Adrenal gland (tissue), 5 donors: ENCODE results near the gene DHX29.

ENCODE experiments used
- POLR2A ChIP-seq, 2 donors: fragments of 450-650 bp; IDR thresholded peaks; one replicate each; pipeline ENCODE4 v1.6.1; 2017; ENCODE audit warnings: antibody characterized with exemption in 2 of 2, mild to moderate bottlenecking in 2 of 2, moderate library complexity in 1 of 2
- TF ChIP-seq, protein P1 (sequence below), 6 experiments: fragments of 450-650 bp in 4 of 6; fragments of 200-600 bp in 2 of 6; sonication (generic) in 1 of 6; IDR thresholded peaks; 1 replicate in 5 of 6; 2 replicates in 1 of 6; pipeline versions ENCODE4 v1.5.1 to v1.8.0; 2016 to 2021; ENCODE audit warnings: antibody characterized with exemption in 6 of 6, mild to moderate bottlenecking in 2 of 6, moderate library complexity in 1 of 6
- donor health status: DM: no; HTN: no; CAD: no.

DNA sequence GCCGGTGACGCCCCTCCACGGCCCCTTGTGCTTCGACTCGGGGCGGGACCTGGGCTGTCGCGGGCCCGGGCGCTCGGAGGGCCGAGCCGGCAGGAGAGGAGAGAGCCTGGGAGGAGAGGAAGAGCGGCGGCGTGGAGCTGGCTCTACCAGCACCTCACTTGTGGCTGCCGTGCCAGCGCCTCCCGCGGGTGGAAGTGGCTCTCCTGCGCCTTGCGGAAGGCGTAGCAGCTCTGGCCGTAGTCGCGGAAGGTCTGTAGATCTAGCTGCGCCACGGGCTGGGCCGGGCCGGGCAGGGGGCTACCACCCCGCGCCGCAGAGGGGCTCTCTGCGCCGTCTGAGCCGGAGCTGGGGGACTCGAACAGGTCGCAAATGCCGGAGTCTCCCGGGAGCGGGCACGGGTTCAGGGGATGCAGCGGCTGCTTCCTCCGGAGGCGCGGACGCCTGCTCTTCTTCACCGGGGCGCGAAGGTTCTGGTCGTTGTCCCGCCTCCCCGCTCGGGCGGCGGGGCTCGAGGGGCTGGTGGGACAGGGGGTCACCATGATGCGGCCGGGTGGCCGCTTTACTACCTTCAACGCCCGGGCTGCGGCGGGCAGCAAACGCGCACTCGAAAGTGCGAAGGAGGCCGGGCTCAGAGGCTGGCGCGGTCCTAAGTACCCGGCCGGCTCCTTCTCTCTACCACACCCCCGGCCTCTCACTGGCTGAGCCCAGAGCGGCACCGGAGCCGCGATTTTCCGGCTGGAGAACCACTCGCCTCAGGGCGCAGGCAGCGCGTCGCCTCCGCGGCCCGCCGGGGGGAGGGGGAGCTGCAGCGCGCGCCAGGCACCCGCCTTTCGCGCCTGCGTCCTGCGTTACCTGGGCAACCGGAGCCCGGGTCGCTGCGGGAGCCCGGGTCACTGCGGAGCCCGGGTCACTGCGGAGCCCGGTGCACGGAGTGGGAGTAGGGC is 74.2 kb downstream of the DHX29 start, which contains the start of gene CCNO:
- TF ChIP-seq, protein P1, sequence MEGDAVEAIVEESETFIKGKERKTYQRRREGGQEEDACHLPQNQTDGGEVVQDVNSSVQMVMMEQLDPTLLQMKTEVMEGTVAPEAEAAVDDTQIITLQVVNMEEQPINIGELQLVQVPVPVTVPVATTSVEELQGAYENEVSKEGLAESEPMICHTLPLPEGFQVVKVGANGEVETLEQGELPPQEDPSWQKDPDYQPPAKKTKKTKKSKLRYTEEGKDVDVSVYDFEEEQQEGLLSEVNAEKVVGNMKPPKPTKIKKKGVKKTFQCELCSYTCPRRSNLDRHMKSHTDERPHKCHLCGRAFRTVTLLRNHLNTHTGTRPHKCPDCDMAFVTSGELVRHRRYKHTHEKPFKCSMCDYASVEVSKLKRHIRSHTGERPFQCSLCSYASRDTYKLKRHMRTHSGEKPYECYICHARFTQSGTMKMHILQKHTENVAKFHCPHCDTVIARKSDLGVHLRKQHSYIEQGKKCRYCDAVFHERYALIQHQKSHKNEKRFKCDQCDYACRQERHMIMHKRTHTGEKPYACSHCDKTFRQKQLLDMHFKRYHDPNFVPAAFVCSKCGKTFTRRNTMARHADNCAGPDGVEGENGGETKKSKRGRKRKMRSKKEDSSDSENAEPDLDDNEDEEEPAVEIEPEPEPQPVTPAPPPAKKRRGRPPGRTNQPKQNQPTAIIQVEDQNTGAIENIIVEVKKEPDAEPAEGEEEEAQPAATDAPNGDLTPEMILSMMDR (IDR thresholded peaks at IDR 0.05), result no peak
- no peak for TF ChIP-seq POLR2A (IDR thresholded peaks at IDR 0.05)
